IMR-90 (cell line): ENCODE data around the gene RRP9.

ENCODE experiments used
- CTCF ChIP-seq: conservative IDR thresholded peaks from 2 replicates; pipeline ENCODE4 v1.5.1; 2012; ENCODE audit warnings: mild to moderate bottlenecking, low read depth, low read length, improper control_type of control experiment
- POLR2A ChIP-seq: IDR thresholded peaks from 2 replicates; pipeline ENCODE4 v1.6.1; 2012; ENCODE audit warnings: mild to moderate bottlenecking, low read depth, low read length
- RFX5 ChIP-seq: IDR thresholded peaks from 2 replicates; pipeline ENCODE4 v1.8.0; 2012; ENCODE audit warnings: low read depth, mild to moderate bottlenecking, low read length, moderate library complexity

GRCh38 chr3:51969841-51970240, 28.1 kb upstream of the RRP9 start:
- TF ChIP-seq RFX5 (no peak), CTCF (no peak), POLR2A (no peak)
